Measurements from ENCODE around the gene ZNF276.

ZNF276 gene

GRCh38 chr16:89727406-89728120 is 6.2 kb downstream of the ZNF276 start:
- H3K4me1 ChIP-seq (ENCODE audit: low read depth, poor library complexity, severe bottlenecking) = peaks cover 14% of the 10 kb centered on the region
- no peak overlapping the region for H3K4me2 ChIP-seq
- no peak for TF ChIP-seq CTCF (conservative IDR thresholded peaks at IDR 0.05; ENCODE audit: low read depth, low read length)
- no peak overlapping the region for H3K27ac ChIP-seq
- H3K79me2 ChIP-seq (ENCODE audit: insufficient read depth, low read depth) = peaks cover 23% of the 10 kb centered on the region
- H3K36me3 ChIP-seq (ENCODE audit: insufficient read depth) = no peaks in the 10 kb centered on the region; the same call in 1 of the 2 replicates
- no peaks in the 10 kb centered on the region for H4K20me1 ChIP-seq (ENCODE audit: insufficient read depth)
- H3K4me3 ChIP-seq (IDR thresholded peaks at IDR 0.05; ENCODE audit: insufficient read depth, low read depth, low read length) = no peak overlapping the region
- H3K27me3 ChIP-seq (ENCODE audit: insufficient read depth, low read depth) = no peaks in the 10 kb centered on the region
- H2AFZ ChIP-seq (ENCODE audit: low read depth) = no peak overlapping the region
- no peak overlapping the region for H3K9ac ChIP-seq

GRCh38 chr16:89729293-89729692 is 8.0 kb downstream of the ZNF276 start:
- Histone ChIP-seq H3K4me3 (IDR thresholded peaks at IDR 0.05; ENCODE audit: insufficient read depth, low read depth, low read length) (no peak overlapping the region), H3K27me3 (ENCODE audit: insufficient read depth, low read depth) (no peaks in the 10 kb centered on the region), H3K79me2 (ENCODE audit: insufficient read depth, low read depth) (peaks cover 6% of the 10 kb centered on the region), H3K4me2 (no peak overlapping the region), H3K4me1 (ENCODE audit: low read depth, poor library complexity, severe bottlenecking) (peaks cover under 1% of the 10 kb centered on the region), H3K27ac (no peak overlapping the region), H3K36me3 (ENCODE audit: insufficient read depth) (no peaks in the 10 kb centered on the region; the same call in 1 of the 2 replicates), H3K9ac (no peak overlapping the region), H2AFZ (ENCODE audit: low read depth) (no peak overlapping the region), H4K20me1 (ENCODE audit: insufficient read depth) (no peaks in the 10 kb centered on the region)
- no peak for TF ChIP-seq CTCF (conservative IDR thresholded peaks at IDR 0.05; ENCODE audit: low read depth, low read length)

DNA sequence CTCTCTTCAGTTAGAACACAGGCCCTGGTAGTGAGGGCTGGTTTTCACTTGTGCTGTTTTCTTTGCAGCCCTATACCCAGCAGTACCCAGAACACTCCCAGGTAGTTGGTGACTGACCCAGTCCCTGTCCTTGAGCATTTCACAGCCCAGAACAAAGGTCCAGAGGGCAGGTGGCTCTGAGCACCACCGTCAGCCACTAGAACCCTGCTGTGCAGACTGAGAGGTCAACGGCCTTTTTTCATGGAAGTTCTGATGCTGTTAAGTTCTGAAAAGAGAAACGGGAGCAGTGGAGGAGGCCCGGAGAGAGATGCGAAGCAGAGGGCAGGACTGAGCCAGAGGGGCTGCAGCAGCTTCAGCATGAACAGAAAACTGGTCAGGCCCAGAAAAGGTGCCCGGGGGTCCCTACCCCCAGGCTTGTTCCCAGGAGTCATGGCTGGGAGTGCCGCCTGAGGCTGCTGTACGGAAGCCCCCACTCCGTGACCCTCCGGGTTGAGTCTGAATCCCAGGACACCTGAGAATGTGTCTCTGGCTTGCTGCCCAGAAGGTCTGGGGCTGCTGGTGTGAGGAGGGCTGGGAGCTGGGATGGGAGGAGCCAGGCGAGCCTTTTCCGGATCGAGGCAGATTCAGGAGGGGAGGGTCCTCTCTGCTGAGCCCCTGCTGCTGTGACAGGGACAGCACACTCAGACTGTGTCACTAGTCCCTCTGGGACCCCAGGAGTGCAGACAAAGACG is 8.7 kb downstream of the ZNF276 start:
- no peaks in the 10 kb centered on the region for H4K20me1 ChIP-seq (ENCODE audit: insufficient read depth)
- H3K4me2 ChIP-seq = no peak overlapping the region
- TF ChIP-seq CTCF (conservative IDR thresholded peaks at IDR 0.05; ENCODE audit: low read depth, low read length) = no peak
- H3K79me2 ChIP-seq (ENCODE audit: insufficient read depth, low read depth) = no peaks in the 10 kb centered on the region; the same call in 1 of the 2 replicates
- no peaks in the 10 kb centered on the region for H3K4me1 ChIP-seq (ENCODE audit: low read depth, poor library complexity, severe bottlenecking)
- no peak overlapping the region for H3K27ac ChIP-seq
- H3K4me3 ChIP-seq (IDR thresholded peaks at IDR 0.05; ENCODE audit: insufficient read depth, low read depth, low read length) = no peak overlapping the region
- H2AFZ ChIP-seq (ENCODE audit: low read depth) = no peak overlapping the region
- no peaks in the 10 kb centered on the region; the same call in 1 of the 2 replicates for H3K36me3 ChIP-seq (ENCODE audit: insufficient read depth)
- no peaks in the 10 kb centered on the region for H3K27me3 ChIP-seq (ENCODE audit: insufficient read depth, low read depth)
- H3K9ac ChIP-seq = no peak overlapping the region

- Histone ChIP-seq H3K9ac (no peak overlapping the region), H3K27me3 (ENCODE audit: insufficient read depth, low read depth) (no peaks in the 10 kb centered on the region), H3K4me1 (ENCODE audit: low read depth, poor library complexity, severe bottlenecking) (no peaks in the 10 kb centered on the region), H3K27ac (no peak overlapping the region), H3K79me2 (ENCODE audit: insufficient read depth, low read depth) (no peaks in the 10 kb centered on the region; the same call in 1 of the 2 replicates), H3K4me3 (IDR thresholded peaks at IDR 0.05; ENCODE audit: insufficient read depth, low read depth, low read length) (no peak overlapping the region), H3K4me2 (no peak overlapping the region), H3K36me3 (ENCODE audit: insufficient read depth) (no peaks in the 10 kb centered on the region; the same call in 1 of the 2 replicates), H2AFZ (ENCODE audit: low read depth) (no peak overlapping the region), H4K20me1 (ENCODE audit: insufficient read depth) (no peaks in the 10 kb centered on the region)
- TF ChIP-seq CTCF (conservative IDR thresholded peaks at IDR 0.05; ENCODE audit: low read depth, low read length) = no peak
These were observed 9.4 kb downstream of the ZNF276 start for GRCh38 chr16:89730610-89731234.
